G401.6 (cell line): ENCODE results near the gene PHAF1.

Source experiments
- FAIRE-seq: peaks from 2 replicates; lab custom pipeline; 2012; peaks lifted over from hg19 to GRCh38; lab: Jason Lieb, UNC

Gene PHAF1

GRCh38 chr16:67163999-67164558 lies 54.3 kb downstream of the PHAF1 start:
- no peak for FAIRE-seq

- FAIRE-seq: no peak
Observed at GRCh38 chr16:67164599-67165061, 54.9 kb downstream of the PHAF1 start, which contains the start of gene HSF4. HSF4 (plus strand) TSS chr16:67164745; CDS start chr16:67164812, 67 bp downstream.

GRCh38 chr16:67165121-67166078 lies 55.7 kb downstream of the PHAF1 start:
- no peak for FAIRE-seq

DNA sequence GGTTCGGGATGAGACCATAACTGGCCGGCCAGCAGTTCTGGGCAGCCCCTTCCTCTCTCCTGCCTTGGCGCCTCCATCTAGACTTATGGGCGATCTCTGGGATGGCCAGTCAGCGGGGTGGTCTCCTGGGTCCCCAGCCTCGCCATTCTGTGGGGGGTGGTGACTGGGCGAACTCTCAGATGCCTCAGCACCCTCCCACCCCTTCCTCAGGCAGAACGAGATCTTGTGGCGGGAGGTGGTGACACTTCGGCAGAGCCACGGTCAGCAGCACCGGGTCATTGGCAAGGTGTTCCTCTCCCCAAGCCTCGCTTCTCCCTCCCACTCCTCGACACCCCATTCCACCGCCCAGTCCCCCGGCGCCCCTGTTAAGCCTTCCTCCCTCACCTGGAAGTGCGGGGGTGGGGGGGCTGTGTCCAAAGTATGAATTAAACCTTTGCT lies 56.4 kb downstream of the PHAF1 start:
- FAIRE-seq: no peak

DNA sequence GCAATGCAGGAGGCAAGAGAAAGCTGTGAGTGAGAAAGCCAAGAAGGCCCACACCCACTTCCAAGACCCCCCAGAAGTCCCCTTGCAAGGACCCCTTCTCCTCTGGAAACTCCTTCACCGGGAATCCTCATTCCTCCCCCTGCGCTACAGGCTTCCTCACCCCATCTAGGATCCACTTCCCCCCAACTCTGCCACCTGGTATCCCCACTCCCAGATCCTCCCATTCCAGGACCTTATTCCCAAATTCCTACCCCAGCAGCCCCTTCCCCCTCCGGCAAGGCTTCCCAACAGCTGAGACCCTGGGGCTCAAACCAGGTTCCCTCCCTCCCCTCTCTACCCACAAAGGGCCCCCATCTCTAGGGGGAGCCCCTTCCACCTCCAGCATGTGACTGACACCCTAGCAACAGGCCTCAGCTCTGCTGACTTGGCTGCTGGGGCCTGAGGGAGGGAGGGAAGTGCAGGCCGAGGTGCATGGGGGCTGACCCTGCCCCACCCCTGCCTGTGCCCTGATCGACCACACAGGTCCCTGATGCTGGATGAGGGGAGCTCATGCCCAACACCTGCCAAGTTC lies 56.9 kb downstream of the PHAF1 start:
- FAIRE-seq: no peak

GRCh38 chr16:67167588-67167987 lies 57.8 kb downstream of the PHAF1 start:
- FAIRE-seq: no peak

- no peak for FAIRE-seq
Observed at GRCh38 chr16:67169011-67169451, 59.3 kb downstream of the PHAF1 start.

- FAIRE-seq: no peak
Observed at GRCh38 chr16:67169642-67170167, 60.0 kb downstream of the PHAF1 start.

DNA sequence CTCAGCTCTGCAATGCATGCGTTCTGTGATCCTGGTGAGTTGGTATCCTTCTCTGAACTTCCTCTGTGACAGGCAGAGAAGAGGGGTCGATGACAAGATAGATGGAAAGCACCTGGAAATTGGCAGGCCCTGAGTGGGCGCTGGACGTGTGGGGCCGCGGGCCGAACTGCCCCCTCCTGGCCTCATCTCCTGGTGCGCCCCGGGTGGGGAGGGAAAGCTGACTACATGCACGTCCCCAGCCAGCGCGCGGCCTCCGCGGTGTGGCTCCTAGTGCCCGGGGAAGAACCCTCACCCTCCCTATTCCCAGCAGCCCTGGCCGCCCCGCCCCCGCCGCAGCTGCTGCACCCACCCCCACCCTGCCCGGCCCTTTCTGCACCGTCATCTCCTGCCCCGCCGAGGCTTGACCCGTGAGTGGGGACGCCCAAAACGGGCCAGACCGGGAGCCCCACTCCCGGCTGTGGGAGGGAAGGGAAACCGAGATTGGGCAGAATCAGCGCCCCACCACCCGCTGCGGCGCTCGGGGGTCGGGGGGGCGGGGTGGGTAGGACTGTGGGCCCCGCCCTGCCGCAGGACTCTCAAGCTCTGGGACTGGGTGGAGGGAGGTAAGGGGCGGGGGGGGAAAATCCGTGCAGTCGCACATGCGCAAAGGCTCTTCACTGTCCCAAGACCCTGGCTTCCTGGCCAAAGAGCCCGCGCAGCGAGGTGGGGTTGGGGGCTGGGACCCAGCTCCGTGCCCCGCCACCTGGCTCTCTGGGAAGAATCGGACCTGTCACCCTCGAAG lies 60.6 kb downstream of the PHAF1 start, which contains the start of gene NOL3:
Gene NOL3, plus strand, starts transcription at position 371 of the 781 bp plus-strand sequence.
- FAIRE-seq: no peak

- no peak for FAIRE-seq
Observed at GRCh38 chr16:67170949-67171649, 61.4 kb downstream of the PHAF1 start.

DNA sequence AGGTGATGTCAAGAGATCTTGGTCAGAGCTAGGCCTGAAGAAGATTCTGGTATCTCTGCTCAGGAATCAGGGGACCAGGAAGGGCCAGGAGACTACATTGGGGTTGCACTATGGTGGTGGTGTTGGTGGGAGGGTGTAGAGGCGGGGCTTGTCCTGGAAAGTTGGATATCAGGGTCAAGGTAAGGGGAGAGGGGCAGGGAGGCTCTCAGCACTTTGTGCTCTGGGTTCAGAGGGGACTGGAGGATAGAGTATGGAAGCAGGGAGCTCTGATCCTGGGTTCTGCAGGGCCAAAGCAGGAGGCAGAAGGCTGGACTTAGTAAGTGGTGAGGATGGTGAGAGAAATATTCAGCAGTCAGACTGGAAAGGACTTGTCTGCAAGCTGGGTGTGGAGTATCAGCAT lies 63.6 kb downstream of the PHAF1 start:
- no peak for FAIRE-seq

DNA sequence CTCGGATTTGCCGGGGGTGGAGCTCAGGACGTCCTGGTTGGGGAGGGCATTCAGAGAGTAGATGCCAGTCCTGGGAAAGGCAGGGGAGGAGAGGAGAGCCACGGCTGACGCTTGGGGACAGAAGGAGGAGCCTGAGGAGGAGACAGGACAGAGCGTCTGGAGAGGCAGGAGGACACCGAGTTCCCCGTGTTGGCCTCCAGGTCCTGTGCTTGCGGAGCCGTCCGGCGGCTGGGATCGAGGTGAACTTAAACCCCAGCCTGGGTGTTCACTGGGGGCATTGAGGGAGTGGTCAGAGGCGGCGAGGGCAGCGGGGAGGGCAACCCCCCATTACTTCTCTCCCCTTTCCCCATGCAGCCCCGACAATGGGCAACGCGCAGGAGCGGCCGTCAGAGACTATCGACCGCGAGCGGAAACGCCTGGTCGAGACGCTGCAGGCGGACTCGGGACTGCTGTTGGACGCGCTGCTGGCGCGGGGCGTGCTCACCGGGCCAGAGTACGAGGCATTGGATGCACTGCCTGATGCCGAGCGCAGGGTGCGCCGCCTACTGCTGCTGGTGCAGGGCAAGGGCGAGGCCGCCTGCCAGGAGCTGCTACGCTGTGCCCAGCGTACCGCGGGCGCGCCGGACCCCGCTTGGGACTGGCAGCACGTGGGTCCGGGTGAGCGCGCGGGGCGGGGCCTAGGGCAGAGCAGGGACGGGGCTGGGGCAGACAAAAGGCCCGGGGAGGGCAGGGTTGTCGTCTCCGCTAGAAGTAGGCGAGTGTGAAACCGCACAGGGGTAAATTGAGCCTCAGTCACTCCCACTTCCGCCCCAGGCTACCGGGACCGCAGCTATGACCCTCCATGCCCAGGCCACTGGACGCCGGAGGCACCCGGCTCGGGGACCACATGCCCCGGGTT lies 64.3 kb downstream of the PHAF1 start:
- FAIRE-seq: no peak

DNA sequence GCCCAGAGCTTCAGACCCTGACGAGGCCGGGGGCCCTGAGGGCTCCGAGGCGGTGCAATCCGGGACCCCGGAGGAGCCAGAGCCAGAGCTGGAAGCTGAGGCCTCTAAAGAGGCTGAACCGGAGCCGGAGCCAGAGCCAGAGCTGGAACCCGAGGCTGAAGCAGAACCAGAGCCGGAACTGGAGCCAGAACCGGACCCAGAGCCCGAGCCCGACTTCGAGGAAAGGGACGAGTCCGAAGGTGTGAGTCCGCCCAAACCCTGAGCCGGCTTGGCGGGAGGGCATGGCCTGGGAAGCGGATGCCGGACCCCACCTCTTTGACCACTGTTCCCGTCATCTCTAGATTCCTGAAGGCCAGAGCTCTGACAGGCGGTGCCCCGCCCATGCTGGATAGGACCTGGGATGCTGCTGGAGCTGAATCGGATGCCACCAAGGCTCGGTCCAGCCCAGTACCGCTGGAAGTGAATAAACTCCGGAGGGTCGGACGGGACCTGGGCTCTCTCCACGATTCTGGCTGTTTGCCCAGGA lies 65.0 kb downstream of the PHAF1 start:
- no peak for FAIRE-seq

GRCh38 chr16:67176662-67177061 lies 66.9 kb downstream of the PHAF1 start:
- no peak for FAIRE-seq

DNA sequence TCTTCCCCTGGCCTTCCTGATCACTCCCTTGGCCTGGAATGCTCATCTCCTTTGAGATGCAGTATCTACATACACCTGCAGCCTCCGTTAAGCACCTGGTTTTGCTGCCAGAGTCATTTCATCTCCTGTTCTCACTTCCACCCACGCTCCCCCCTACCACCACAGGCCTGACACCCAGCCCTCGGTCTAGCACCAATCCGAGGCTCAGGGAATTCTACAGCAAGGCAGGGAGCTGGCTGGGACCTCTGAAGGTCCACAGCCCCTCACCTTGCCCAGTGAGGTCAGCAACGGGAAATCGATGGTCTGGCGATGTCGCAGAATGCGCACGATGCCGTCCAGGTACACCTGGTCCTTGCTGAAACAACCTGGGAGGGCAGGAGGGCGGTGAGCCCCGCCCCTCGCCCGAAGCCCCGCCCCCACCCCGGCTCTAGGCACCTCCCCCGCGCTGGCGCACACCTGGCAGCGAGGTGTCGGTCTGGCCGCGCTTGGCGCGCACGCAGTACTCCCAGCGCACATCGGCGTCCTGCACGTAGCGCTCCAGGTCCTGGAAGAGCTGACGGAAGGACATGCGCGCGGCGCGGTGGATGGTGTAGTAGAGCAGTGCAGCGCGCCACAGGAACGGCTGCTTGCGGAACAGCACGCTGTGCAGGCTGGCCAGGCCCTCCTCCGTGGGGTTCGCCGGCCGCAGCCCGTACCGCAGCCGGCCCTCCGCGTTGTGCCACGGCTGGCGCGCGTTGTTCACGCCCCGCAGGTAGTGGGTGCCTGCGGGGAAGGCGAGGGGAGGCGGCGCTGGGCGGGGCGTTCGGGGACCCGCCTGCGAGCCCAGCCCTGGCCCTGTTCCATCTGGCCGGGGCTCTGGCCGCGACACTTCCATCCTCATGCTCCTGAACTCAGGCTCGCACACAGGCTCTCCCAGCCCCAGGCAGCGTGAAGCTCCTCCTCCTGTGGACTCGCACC lies 68.3 kb downstream of the PHAF1 start:
- no peak for FAIRE-seq

DNA sequence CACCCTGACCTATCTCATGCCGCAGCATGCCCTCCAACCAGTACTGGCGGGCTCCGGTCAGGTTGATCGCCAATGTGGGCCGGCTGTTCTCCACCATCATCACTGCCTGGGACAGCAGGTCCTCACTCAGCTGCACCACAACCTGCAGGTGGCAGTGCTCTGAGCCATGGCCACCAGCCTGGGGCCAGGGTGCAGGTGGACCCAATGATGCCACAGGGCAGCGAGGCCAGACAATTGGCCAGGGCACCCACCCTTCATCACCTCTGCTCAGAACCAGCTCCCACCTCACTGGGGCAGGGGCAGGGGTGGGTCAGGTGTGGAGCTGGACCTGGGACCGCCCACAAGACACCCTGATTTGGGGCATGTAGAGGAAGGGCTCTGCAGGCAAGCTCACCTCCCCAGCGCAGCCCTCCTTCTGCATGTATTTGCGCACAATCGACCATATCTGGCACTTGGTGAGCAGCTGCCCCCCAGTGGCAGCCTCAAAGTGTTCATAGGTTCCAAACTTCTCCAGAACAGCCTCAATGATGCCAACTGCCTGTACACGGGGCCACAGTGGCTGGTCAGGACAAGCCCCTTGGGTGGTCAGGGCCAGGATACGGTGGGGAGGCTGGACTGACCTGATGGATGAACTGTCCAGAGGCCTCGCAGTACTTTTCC lies 69.8 kb downstream of the PHAF1 start:
- no peak for FAIRE-seq

GRCh38 chr16:67180166-67180565 lies 70.4 kb downstream of the PHAF1 start:
- no peak for FAIRE-seq

- no peak for FAIRE-seq
Observed at GRCh38 chr16:67181346-67181745, 71.6 kb downstream of the PHAF1 start.
